Activated CD4-positive, CD25-positive, alpha-beta regulatory T cell treated with anti-CD3 and anti-CD28 coated beads, Interleukin-2, amount 50 U/mL, for 24 hours (primary cell): Measurements from ENCODE around the gene HNRNPCL4.
"Not testable (repeated sequence)": the region's sequence is repeated elsewhere in the genome, so short reads cannot be mapped to it uniquely, and the experiment has no call there.

Source experiments
- ATAC-seq, 2 donors: fragments of 150-1000 bp; cut with Tn5 transposase; one replicate each; pipeline ENCODE4 v1.10.0; 2021; ENCODE audit warnings: mild to moderate bottlenecking in 1 of 2, moderate library complexity in 1 of 2

The HNRNPCL4 gene

GRCh38 chr1:13165531-13165930 lies at the start of gene HNRNPCL4:
Gene HNRNPCL4 (minus strand): TSS chr1:13165631. CDS start chr1:13165467, 164 bp downstream.
- not testable (repeated sequence) for ATAC-seq

- ATAC-seq: not testable (repeated sequence)
Observed at GRCh38 chr1:13208712-13209111, 43.3 kb upstream of the HNRNPCL4 start.

- not testable (repeated sequence) for ATAC-seq
Observed at GRCh38 chr1:13201309-13201708, 35.9 kb upstream of the HNRNPCL4 start, which contains the start of gene PRAMEF13. Gene PRAMEF13 (minus strand): TSS chr1:13201409. CDS start chr1:13199589, 1,820 bp downstream.

- ATAC-seq: not testable (repeated sequence)
Observed at GRCh38 chr1:13171548-13171947, 6.1 kb upstream of the HNRNPCL4 start, which contains the start of gene PRAMEF9. Gene PRAMEF9 (plus strand): TSS chr1:13171848. CDS start chr1:13175281, 3,433 bp downstream.

GRCh38 chr1:13155909-13156308 lies 9.5 kb downstream of the HNRNPCL4 start, which contains the start of gene PRAMEF26:
Gene PRAMEF26 (minus strand): TSS chr1:13156009. CDS start chr1:13153095, 2,914 bp downstream.
- ATAC-seq: not testable (repeated sequence)

- ATAC-seq: not testable (repeated sequence)
Observed at GRCh38 chr1:13116754-13117153, 48.7 kb downstream of the HNRNPCL4 start, which contains the start of gene HNRNPCL2. Gene HNRNPCL2 (minus strand): TSS chr1:13116854. CDS start chr1:13116400, 454 bp downstream.
